SK-N-MC (cell line): ENCODE results near the gene GJA9.
"Not testable (repeated sequence)": the region's sequence is repeated elsewhere in the genome, so short reads cannot be mapped to it uniquely, and the experiment has no call there.

Experiments used
- DNase-seq: peaks from one replicate; pipeline ENCODE4 v3.0.0-alpha.2; 2011; ENCODE audit warnings: low read depth, low spot score
- H3K27ac ChIP-seq: fragments of 200-600 bp; sonication (generic); 2 replicates; pipeline ENCODE4 v1.5.1; 2016; ENCODE audit warnings: mixed run types
- H3K36me3 ChIP-seq: fragments of 200-600 bp; sonication (generic); 2 replicates; pipeline ENCODE4 v1.6.1; 2017; ENCODE audit warnings: antibody characterized with exemption, low read length, mixed read lengths; ENCODE audit not compliant: insufficient read depth
- H3K4me3 ChIP-seq: fragments of 200-600 bp; sonication (generic); 2 replicates; pipeline ENCODE4 v1.5.1; 2016
- H3K9ac ChIP-seq: fragments of 200-600 bp; sonication (generic); 2 replicates; pipeline ENCODE4 v1.8.0; 2017; ENCODE audit warnings: mixed run types, mixed read lengths; ENCODE audit not compliant: insufficient read length
- H3K9me3 ChIP-seq: fragments of 200-600 bp; sonication (generic); 2 replicates; pipeline ENCODE4 v1.6.1; 2017; ENCODE audit warnings: low read depth, mild to moderate bottlenecking, antibody characterized with exemption, low read length, moderate library complexity, mixed read lengths
- EZH2 ChIP-seq: fragments of 200-600 bp; sonication (generic); IDR thresholded peaks from one replicate; pipeline ENCODE4 v1.6.1; 2017; ENCODE audit warnings: antibody characterized with exemption
- FOXP2 ChIP-seq: optimal IDR thresholded peaks from 2 replicates; pipeline ENCODE3; 2011; ENCODE audit warnings: mild to moderate bottlenecking, moderate library complexity; ENCODE audit not compliant: insufficient read depth; ENCODE audit errors: extremely low read length, control extremely low read depth
- POLR2AphosphoS5 ChIP-seq: IDR thresholded peaks from 2 replicates; pipeline ENCODE4 v1.6.1; 2012; ENCODE audit warnings: mild to moderate bottlenecking, low read depth, low read length, borderline replicate concordance

The GJA9 gene

GRCh38 chr1:38840281-38840680 is 41.1 kb downstream of the GJA9 start:
- Histone ChIP-seq H3K27ac (no peak overlapping the region), H3K36me3 (peaks cover 26% of the 10 kb centered on the region), H3K9me3 (no peaks in the 10 kb centered on the region), H3K9ac (no peak overlapping the region), H3K4me3 (no peak overlapping the region)
- TF ChIP-seq FOXP2 (no peak), POLR2AphosphoS5 (no peak), EZH2 (no peak)
- no peak for DNase-seq

DNA sequence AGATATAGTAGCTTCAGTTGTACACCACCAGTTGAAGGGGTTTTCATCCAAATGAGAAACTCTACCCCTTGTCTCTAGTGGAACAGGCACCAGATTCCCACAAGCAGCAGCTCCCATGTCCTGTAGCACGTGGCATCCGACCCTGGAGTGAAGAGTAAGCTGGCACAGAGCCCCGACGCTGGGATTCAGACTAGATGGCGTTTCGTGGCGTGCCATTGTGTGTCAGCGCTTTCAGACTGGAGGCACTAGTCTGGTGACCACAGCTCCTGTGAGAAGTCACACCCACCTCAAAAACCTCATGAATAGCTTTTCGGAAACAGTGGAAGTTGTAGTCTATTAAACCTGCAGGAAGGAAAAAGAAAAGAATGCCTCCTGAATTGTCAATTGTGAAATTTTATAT is 42.0 kb downstream of the GJA9 start:
- H3K9me3 ChIP-seq = no peaks in the 10 kb centered on the region
- H3K9ac ChIP-seq = no peak overlapping the region
- no peak for TF ChIP-seq EZH2
- TF ChIP-seq POLR2AphosphoS5 = no peak
- TF ChIP-seq FOXP2 = no peak
- peaks cover 24% of the 10 kb centered on the region for H3K36me3 ChIP-seq
- no peak for DNase-seq
- H3K4me3 ChIP-seq = no peak overlapping the region
- H3K27ac ChIP-seq = no peak overlapping the region

DNA sequence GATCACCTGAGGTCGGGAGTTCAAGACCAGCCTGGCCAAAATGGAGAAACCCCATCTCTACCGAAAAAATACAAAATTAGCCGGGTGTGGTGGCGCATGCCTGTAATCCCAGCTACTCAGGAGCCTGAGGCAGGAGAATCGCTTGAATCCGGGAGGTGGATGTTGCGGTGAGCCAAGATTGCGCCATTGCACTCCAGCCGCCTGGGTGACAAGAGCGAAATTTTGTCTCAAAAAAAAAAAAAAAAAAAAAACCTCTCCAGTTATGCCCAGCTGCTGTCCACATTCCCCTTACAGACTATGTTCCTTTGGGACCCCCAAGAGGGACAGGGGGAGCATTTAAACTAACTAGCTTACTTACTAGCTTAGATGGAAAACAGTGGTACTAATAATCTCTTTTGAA is 45.1 kb downstream of the GJA9 start:
- H3K9ac ChIP-seq, H3K4me3 ChIP-seq, H3K27ac ChIP-seq, H3K9me3 ChIP-seq, DNase-seq: not testable (repeated sequence)
- peaks cover 18% of the 10 kb centered on the region for H3K36me3 ChIP-seq

GRCh38 chr1:38834937-38835827 is 46.2 kb downstream of the GJA9 start:
- no peak overlapping the region for H3K27ac ChIP-seq
- peaks cover 14% of the 10 kb centered on the region for H3K36me3 ChIP-seq
- no peak overlapping the region for H3K4me3 ChIP-seq
- peak; percentile 79 for DNase-seq
- TF ChIP-seq FOXP2 (no peak), POLR2AphosphoS5 (no peak), EZH2 (no peak)
- no peak overlapping the region for H3K9ac ChIP-seq
- H3K9me3 ChIP-seq = no peaks in the 10 kb centered on the region

DNA sequence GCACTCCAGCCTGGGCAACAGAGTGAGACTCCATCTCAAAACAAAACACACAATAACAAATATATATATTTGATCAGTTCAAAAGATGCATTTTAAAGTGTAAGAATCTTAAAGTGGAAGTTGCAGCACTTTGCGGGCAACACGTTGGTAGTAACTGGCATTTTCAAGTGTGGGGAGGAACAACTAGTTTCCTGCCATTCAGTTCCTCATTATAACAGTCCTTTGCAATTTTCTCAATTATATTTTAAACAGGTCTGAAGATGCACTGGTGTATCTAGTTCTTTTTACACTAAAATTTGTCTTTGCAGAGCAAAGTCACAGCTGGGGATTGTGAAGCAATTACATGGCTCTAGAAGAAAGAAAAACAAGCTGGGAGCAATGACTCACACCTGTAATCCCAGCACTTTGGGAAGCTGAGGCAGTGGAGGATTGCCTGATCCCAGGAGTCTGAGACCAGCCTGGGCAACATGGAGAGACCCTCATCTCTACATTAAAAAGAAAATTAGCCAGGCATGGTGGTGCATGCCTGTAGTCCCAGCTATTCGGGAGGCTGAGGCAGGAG is 47.1 kb downstream of the GJA9 start:
- Histone ChIP-seq H3K4me3 (no peak overlapping the region), H3K9me3 (no peaks in the 10 kb centered on the region), H3K36me3 (peaks cover 11% of the 10 kb centered on the region), H3K27ac (no peak overlapping the region), H3K9ac (no peak overlapping the region)
- no peak for DNase-seq
- TF ChIP-seq EZH2 (no peak), FOXP2 (no peak), POLR2AphosphoS5 (no peak)

DNA sequence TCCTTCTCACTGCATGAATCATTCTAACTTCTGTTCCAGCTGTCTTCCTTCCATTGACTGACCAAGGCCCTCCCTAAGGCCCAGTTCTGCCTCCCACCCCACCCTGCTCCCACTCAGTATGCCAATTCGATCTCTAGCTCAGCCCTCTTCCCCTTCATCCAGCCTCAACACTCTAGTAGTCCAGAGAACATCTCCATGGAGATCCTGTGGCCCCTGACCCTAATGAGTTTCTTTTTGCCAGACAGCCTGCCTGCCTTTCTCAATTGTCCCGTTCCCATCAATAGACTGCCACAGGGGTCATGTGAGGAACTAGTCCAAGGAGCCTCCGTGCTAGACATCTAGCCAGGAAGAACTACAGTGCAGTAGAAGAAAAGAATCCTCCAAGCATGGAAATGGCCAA is 48.2 kb downstream of the GJA9 start:
- TF ChIP-seq POLR2AphosphoS5 = no peak
- TF ChIP-seq EZH2 = no peak
- TF ChIP-seq FOXP2 = no peak
- no peaks in the 10 kb centered on the region for H3K9me3 ChIP-seq
- H3K27ac ChIP-seq = no peak overlapping the region
- no peak overlapping the region for H3K4me3 ChIP-seq
- H3K9ac ChIP-seq = no peak overlapping the region
- H3K36me3 ChIP-seq = no peaks in the 10 kb centered on the region; the same call in 1 of the 2 replicates
- no peak for DNase-seq

GRCh38 chr1:38832370-38832734 is 49.0 kb downstream of the GJA9 start:
- Histone ChIP-seq H3K36me3 (no peaks in the 10 kb centered on the region), H3K27ac (no peak overlapping the region)

GRCh38 chr1:38831731-38832369 is 49.5 kb downstream of the GJA9 start:
- DNase-seq = no peak
- TF ChIP-seq FOXP2 (no peak), EZH2 (no peak), POLR2AphosphoS5 (no peak)
- H3K9ac ChIP-seq = no peak overlapping the region
- no peaks in the 10 kb centered on the region for H3K9me3 ChIP-seq
- no peak overlapping the region for H3K4me3 ChIP-seq
- H3K36me3 ChIP-seq = no peaks in the 10 kb centered on the region
- H3K27ac ChIP-seq = no peak overlapping the region

More at GRCh38 chr1:38832370-38832734, 49.0 kb downstream of the GJA9 start:
- no peak overlapping the region for H3K4me3 ChIP-seq
- H3K9me3 ChIP-seq = no peaks in the 10 kb centered on the region
- TF ChIP-seq POLR2AphosphoS5 (no peak), FOXP2 (no peak), EZH2 (no peak)
- no peak overlapping the region for H3K9ac ChIP-seq
- no peak for DNase-seq
